GM21526 (cell line): Measurements from ENCODE around the gene MARCKS.
A peak's percentile ranks its signal among the peaks of the same experiment; 100 is the strongest.
"Not testable (repeated sequence)": the region's sequence is repeated elsewhere in the genome, so short reads cannot be mapped to it uniquely, and the experiment has no call there.

Experiments used
- ATAC-seq: cut with Tn5 transposase; IDR thresholded peaks from one replicate; pipeline ENCODE4 v1.9.1; 2021; ENCODE audit warnings: moderate library complexity; ENCODE audit not compliant: unreplicated experiment, low FRiP score

MARCKS gene

GRCh38 chr6:113881478-113881980 is 24.4 kb downstream of the MARCKS start:
- no peak for ATAC-seq

DNA sequence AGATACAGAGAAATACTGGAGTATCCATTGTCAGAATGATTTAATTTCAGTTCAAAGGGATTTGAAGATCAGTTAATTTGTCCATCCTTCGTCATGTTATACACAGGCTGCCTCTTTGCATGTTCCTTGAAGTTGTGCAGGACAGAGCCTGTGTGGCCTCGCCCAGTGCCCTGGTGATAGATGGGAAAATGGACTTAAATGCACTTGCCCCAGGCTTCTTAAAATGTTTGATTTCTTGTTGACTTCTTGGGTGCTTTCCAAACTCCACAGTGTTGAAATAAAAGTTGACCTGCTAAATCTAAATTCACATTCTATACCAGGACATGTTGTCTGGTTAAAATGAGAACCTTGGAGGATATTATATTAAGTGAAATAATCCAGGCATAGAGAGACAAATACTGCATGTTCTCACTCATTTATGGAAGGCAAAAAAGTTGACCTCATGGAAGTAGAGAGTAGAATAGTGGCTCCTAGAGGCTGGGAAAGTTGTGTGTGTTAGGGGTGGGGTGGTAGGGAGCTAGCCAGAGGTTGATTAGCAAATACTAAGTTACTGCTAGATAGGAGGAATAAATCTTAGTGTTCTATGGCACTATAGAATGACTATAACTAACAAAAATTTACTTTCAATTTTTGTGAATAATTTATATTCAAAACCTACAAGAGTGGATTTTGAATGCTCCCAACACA is 25.3 kb downstream of the MARCKS start:
- ATAC-seq: no peak

DNA sequence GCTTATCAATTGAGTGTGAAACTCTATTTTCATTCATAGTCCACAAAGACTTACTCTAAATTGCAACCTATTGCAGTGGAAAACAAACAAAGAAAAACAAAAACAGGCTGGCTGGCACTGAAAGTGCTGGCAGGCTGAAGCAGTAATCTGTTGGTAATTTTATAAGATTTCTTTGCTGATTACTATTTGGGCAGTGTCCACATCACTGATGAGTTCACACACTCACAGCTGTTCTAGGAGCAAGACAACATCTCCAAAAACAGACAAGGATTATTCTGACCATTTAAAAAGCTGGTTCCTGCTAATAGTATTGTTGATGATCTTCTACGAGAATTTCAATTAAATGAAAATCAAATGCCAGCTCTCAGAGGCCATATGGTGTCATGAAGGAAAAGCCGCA is 26.9 kb downstream of the MARCKS start:
- ATAC-seq: no peak

DNA sequence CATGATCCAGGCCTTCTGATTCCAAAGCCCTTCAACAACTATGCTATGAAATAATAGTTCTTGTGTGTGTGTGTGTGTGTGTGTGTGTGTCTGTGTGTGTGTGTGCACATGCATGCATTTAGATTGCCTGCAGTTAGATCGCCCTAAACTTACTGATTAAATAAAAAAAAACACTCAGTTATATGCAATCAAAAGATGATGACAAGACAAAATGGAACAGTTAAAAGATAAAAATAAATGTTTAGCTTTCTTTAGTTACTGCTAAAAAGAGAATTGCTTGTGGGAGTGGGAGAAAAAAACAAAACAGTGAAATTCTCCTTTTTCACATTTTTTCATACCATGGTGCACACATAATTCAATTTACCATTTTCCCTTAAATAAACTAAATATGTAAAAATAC is 29.4 kb downstream of the MARCKS start:
- ATAC-seq: no peak

DNA sequence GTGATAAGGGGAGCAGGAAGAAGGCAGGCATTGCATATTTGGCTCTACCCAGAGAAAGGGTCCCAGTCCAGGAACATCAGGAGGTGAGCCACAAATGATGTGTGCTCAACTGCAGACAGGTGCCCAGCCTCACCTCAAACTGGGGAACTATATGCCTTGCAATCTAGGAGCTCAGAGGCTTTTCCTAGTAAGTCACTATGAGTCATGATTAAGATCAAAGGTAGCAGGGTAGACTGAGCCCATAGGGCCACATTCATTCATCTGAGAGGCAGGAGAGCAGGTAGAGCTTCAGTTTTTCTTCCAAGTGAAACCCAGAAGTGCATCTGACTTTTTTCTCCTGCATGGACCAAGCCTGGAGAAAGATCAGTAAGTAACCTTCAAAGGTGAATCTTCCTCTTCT is 31.3 kb downstream of the MARCKS start:
- ATAC-seq: no peak

DNA sequence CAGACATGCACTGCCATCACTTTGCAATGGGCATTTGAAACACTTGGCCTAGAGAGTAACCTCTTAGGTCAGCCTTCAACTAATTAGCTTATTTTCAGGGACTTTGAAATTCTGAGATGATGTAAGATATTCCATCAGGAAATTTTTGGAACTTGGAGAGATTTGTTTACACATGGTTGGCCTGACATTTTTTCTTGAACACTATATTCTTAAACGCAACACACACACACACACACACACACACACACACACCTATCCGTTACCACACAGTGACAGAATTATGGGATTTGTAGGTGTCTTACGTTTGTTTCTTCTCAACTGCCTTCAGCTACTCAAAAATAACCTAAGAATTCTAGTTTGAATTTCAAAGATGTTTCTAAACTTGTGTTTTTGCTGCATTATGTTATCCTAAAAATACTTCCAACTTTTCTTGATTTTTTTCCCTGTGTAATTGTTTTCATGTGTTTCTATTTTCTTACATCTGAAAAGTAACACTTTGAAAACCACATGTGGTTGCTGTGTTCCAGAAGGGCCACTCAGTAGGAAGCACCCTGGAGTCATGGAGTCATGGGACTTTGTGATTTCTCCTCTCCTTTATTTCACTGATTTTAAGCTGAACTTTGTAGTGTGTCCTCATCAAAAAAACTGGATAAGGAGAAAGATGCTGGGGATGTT is 31.9 kb downstream of the MARCKS start:
- ATAC-seq: no peak

DNA sequence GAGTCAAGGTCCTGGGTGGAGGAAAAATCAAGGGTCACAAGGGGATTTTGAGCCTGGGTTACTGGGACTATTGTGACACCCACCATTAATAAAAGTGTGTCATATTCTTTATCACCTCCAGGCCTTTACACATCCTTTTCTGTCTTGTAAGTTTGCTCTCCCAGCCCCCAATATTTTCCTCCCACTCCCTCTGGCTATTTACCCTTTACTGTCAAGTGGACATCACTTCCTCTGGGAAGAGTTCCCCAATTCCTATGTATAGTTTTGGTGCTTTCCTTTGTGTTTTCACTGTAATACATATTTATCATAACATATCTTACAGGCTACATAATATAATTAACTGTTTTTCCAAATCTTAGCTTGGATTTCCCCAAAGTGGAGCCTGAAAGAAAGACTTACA is 36.3 kb downstream of the MARCKS start:
- no peak for ATAC-seq

- ATAC-seq: no peak
Observed at GRCh38 chr6:113893866-113894265, 36.7 kb downstream of the MARCKS start.

DNA sequence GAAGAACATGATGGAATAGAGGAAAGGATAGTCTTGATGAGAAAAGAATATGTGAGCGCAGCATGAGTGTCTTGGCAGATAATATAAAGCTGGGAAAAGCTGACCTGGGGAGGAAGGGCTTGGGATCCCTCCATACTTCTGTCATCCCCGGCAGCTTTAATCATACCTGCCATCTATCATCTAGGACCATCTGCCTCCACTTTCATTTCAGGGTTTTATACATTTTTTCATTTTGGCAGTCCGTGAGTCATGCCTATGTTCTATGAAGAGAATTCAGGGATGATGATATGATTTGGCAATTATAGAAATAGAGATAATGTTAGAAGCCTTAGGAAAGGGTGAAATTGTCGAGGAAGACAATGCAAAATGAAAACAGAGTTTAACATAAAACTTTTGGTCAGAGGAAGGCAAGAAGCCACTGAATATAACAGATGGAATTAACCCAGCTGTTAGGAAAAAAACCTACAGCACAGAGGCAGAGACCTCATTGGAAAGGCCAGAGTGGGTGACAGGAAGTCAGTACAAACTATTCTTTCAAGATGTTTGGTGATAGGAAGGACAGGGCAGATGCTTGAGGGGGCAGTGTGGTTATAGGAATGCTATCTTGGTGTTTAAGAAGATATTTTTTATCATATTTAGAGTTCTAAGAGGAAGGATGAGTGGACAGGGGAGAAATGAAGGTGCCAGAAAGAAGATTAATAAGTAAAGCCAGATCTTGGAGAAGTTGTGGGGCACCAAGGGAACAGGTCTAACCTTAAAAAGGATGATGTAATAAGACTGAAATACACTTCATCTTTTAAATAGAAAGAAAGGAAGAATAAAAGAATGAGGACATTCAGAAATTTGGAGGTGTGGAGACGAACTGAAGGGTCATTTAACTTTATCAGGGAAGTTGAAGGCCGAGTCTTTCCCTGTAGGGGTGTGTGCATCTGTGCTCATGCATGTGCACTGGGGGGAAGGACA is 37.8 kb downstream of the MARCKS start:
- no peak for ATAC-seq

- ATAC-seq: no peak
Observed at GRCh38 chr6:113901482-113901881, 44.3 kb downstream of the MARCKS start.

DNA sequence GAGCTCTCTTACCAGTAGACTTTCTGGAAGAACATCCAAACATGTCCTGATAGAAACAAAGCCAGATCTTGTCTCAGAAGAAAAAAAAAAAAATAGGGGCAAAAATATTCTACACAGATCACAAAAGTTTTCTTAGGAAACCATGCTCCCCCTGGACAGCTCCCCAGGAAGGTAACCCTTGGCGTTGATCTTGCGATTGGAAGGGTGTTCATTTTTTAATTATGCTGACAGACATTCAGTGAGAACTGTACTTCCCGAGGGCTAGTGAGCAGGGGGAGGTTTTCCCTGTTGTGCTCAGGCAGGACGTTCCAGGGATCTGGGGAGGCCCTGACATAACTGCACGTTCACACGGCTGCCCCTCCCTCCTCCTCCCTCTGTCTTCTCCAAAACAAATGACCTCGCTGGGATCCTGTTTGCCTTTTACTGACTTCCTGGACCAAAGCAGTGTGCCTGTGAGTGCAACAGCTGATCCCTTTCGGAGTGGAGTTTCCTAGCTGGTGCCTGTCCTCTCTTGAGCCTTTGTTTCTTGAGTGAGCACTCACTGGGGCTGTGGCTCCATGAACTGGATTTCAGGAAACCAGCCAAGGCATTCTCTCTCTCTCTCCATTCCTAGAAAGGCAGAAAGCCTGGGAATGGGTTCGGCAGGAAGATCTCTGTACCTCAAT is 46.7 kb downstream of the MARCKS start:
- no peak for ATAC-seq

GRCh38 chr6:113907102-113907815 is 50.1 kb downstream of the MARCKS start:
- ATAC-seq: no peak

DNA sequence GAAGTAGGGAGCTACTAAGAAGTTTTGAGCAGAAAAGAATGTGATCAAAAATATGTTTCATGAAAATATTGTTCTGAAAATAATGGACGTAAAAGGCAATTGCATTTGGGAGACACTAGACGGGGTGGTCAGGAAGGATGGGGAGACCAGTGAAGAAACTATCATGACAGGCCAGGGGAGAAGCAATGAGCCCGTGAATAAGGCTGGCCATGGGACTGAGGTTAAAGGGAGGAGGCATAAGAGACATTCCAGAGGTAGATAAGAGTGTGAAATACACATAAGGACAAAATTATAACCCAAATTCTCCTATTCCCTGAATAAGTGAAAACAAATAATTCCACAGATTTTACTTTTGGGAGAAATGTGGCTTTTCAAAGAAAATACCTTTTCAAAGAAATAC is 51.7 kb downstream of the MARCKS start:
- no peak for ATAC-seq

- ATAC-seq: peak; percentile 84
Observed at GRCh38 chr6:113909224-113909856, 52.2 kb downstream of the MARCKS start.

- ATAC-seq: not testable (repeated sequence)
Observed at GRCh38 chr6:113910285-113910684, 53.1 kb downstream of the MARCKS start.
